ENCODE data around the gene RAD51B. TPM values are rescaled to one million over a fixed set of nuclear protein-coding genes. Genes with fewer than 3 reads are reported as not detected.

Gene RAD51B
- polyA plus RNA-seq, 1 donor (not counting 4 experiments of a cell fraction or from before 2014, with no cell fraction given) = 13.3 TPM

DNA sequence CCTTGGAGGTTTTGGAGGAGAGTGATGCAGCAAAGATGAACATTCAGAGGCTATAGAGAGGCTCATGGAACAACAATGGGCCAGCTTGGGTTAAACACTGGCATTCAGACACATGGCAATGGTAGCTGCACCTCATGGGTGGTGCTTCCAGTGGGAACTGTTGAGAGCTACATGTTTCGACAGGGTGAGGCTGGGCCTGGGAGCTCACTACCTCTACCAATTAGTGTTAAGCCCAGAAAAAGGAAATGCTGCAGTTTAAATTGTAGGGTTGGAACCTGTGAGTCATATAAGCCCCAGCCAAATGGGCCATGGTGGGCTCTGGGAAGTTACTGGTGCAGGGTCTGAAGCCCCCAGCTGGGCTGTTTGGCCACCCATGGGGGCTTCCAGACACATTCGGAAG lies 693.6 kb downstream of the RAD51B start:
- H3K79me2 ChIP-seq (ENCODE audit: control insufficient read depth, insufficient read depth, low read length) = no peaks in the 10 kb centered on the region
- no peak overlapping the region for H3K9ac ChIP-seq (ENCODE audit: control insufficient read depth, extremely low read depth, insufficient read depth, low read length)
- no peak overlapping the region for H2AFZ ChIP-seq (ENCODE audit: control insufficient read depth, low read length)
- H3K9me3 ChIP-seq (ENCODE audit: control insufficient read depth, low read depth, low read length) = peaks cover 3% of the 10 kb centered on the region
- DNase-seq (ENCODE audit: low read depth, low spot score) (no peak), FAIRE-seq (peak; percentile 78)
- peaks cover 54% of the 10 kb centered on the region for H3K4me1 ChIP-seq (ENCODE audit: control insufficient read depth, extremely low read depth, insufficient read depth, low read length)
- H3K4me3 ChIP-seq (ENCODE audit: control insufficient read depth in 2 of 3, extremely low read depth in 1 of 3, insufficient read depth in 2 of 3, low read depth in 1 of 3, low read length in 3 of 3) = no peak overlapping the region
- no peaks in the 10 kb centered on the region for H3K27me3 ChIP-seq (ENCODE audit: control insufficient read depth, extremely low read depth, insufficient read depth, low read length)
- no peaks in the 10 kb centered on the region for H3K9me1 ChIP-seq (ENCODE audit: control insufficient read depth, extremely low read depth, insufficient read depth, low read length)
- H4K20me1 ChIP-seq (ENCODE audit: control insufficient read depth, extremely low read depth, insufficient read depth, low read length) = no peaks in the 10 kb centered on the region
- dilution Hi-C loops (cut with MboI; ENCODE audit: extremely low pct_ligation_motif_present, low sequenced_read_pairs) = no loop called here
- TF ChIP-seq CTCF (optimal IDR thresholded peaks at IDR 0.05 in 1 of 3, IDR thresholded peaks at IDR 0.05 in 1 of 3, conservative IDR thresholded peaks at IDR 0.05 in 1 of 3; ENCODE audit: extremely low read depth in 1 of 3, insufficient read depth in 2 of 3, low read length in 3 of 3) (no peak), EZH2 (IDR thresholded peaks at IDR 0.05; ENCODE audit: low read length) (no peak)
- no peaks in the 10 kb centered on the region for H3K36me3 ChIP-seq (ENCODE audit: control insufficient read depth in 2 of 2, extremely low read depth in 1 of 2, insufficient read depth in 2 of 2, low read length in 2 of 2)
- H3K4me2 ChIP-seq (ENCODE audit: control insufficient read depth, extremely low read depth, insufficient read depth, low read depth, low read length) = peak overlapping the region; percentile 70
- H3K27ac ChIP-seq (ENCODE audit: control insufficient read depth, insufficient read depth, low read length) = peak overlapping the region; percentile 70

- no peaks in the 10 kb centered on the region for H3K27me3 ChIP-seq (ENCODE audit: control insufficient read depth, extremely low read depth, insufficient read depth, low read length)
- peak overlapping the region; percentile 70 for H3K4me2 ChIP-seq (ENCODE audit: control insufficient read depth, extremely low read depth, insufficient read depth, low read depth, low read length)
- no peak for DNase-seq (ENCODE audit: low read depth, low spot score)
- no peaks in the 10 kb centered on the region for H3K36me3 ChIP-seq (ENCODE audit: control insufficient read depth in 2 of 2, extremely low read depth in 1 of 2, insufficient read depth in 2 of 2, low read length in 2 of 2)
- peak; percentile 5 for FAIRE-seq
- H3K9ac ChIP-seq (ENCODE audit: control insufficient read depth, extremely low read depth, insufficient read depth, low read length) = peak overlapping the region; percentile 57
- dilution Hi-C loops (cut with MboI; ENCODE audit: extremely low pct_ligation_motif_present, low sequenced_read_pairs) = no loop called here
- peak overlapping the region; percentile 70 for H3K27ac ChIP-seq (ENCODE audit: control insufficient read depth, insufficient read depth, low read length)
- TF ChIP-seq CTCF (optimal IDR thresholded peaks at IDR 0.05 in 1 of 3, IDR thresholded peaks at IDR 0.05 in 1 of 3, conservative IDR thresholded peaks at IDR 0.05 in 1 of 3; ENCODE audit: extremely low read depth in 1 of 3, insufficient read depth in 2 of 3, low read length in 3 of 3) (no peak), EZH2 (IDR thresholded peaks at IDR 0.05; ENCODE audit: low read length) (no peak)
- H3K79me2 ChIP-seq (ENCODE audit: control insufficient read depth, insufficient read depth, low read length) = no peaks in the 10 kb centered on the region
- peak overlapping the region; percentile 7 for H2AFZ ChIP-seq (ENCODE audit: control insufficient read depth, low read length)
- no peaks in the 10 kb centered on the region for H4K20me1 ChIP-seq (ENCODE audit: control insufficient read depth, extremely low read depth, insufficient read depth, low read length)
- peaks cover 63% of the 10 kb centered on the region for H3K4me1 ChIP-seq (ENCODE audit: control insufficient read depth, extremely low read depth, insufficient read depth, low read length)
- H3K9me3 ChIP-seq (ENCODE audit: control insufficient read depth, low read depth, low read length) = no peaks in the 10 kb centered on the region
- H3K4me3 ChIP-seq (ENCODE audit: control insufficient read depth in 2 of 3, extremely low read depth in 1 of 3, insufficient read depth in 2 of 3, low read depth in 1 of 3, low read length in 3 of 3) = peak overlapping the region in 1 of 3 experiments; percentile 28
- H3K9me1 ChIP-seq (ENCODE audit: control insufficient read depth, extremely low read depth, insufficient read depth, low read length) = no peaks in the 10 kb centered on the region
Observed at GRCh38 chr14:68513838-68514607, 694.4 kb downstream of the RAD51B start.

Data from keratinocyte (primary cell).